GM19468 (cell line): ENCODE results near the gene PNPLA2.

ENCODE experiments used
- ATAC-seq: cut with Tn5 transposase; IDR thresholded peaks from one replicate; pipeline ENCODE4 v1.9.1; 2021; ENCODE audit warnings: mild to moderate bottlenecking, moderate library complexity, moderate number of reproducible peaks; ENCODE audit not compliant: unreplicated experiment; ENCODE audit errors: extremely low read depth

The PNPLA2 gene

GRCh38 chr11:868802-869201 is 50.1 kb downstream of the PNPLA2 start:
- no peak for ATAC-seq

GRCh38 chr11:869399-870126 is 50.8 kb downstream of the PNPLA2 start:
- ATAC-seq, result no peak

GRCh38 chr11:870127-870413 is 51.4 kb downstream of the PNPLA2 start:
- no peak for ATAC-seq

- no peak for ATAC-seq
Measured at GRCh38 chr11:870418-870817, 51.7 kb downstream of the PNPLA2 start.

GRCh38 chr11:871472-871871 is 52.8 kb downstream of the PNPLA2 start:
- ATAC-seq, result no peak

GRCh38 chr11:872799-873198 is 54.1 kb downstream of the PNPLA2 start:
- no peak for ATAC-seq

GRCh38 chr11:873706-874105 is 55.0 kb downstream of the PNPLA2 start:
- ATAC-seq, result no peak
